Body of pancreas (tissue), 4 donors: ENCODE data around the gene DHRS7. TPM values are rescaled to one million over a fixed set of nuclear protein-coding genes. Genes with fewer than 3 reads are reported as not detected.
A peak's percentile ranks its signal among the peaks of the same experiment; 100 is the strongest.
"Not testable (repeated sequence)": the region's sequence is repeated elsewhere in the genome, so short reads cannot be mapped to it uniquely, and the experiment has no call there.

Experiments
- ATAC-seq: fragments of 150-250 bp; one replicate; pipeline ENCODE4 v1.9.1; 2016
- DNase-seq, 4 donors: peaks; one replicate each; pipeline ENCODE4 v3.0.0-alpha.2; 2019
- H3K27ac ChIP-seq, 4 donors: fragments of 200-600 bp; sonication (generic); 1 replicate in 3 of 4; 2 replicates in 1 of 4; pipeline versions ENCODE4 v1.5.1 to v1.6.1; 2016 to 2019; ENCODE audit warnings: mild to moderate bottlenecking in 1 of 4, mixed read lengths in 1 of 4, moderate library complexity in 1 of 4
- H3K27me3 ChIP-seq, 2 donors: fragments of 200-600 bp; sonication (generic); one replicate each; pipeline ENCODE4 v1.6.0; 2016; ENCODE audit warnings: mild to moderate bottlenecking in 1 of 2
- H3K36me3 ChIP-seq, 2 donors: fragments of 200-600 bp; sonication (generic); replicated peaks in 1 of 2; 2 replicates each; pipeline ENCODE4 v1.5.1; 2016; ENCODE audit warnings: low read depth in 2 of 2; ENCODE audit not compliant: insufficient read depth in 1 of 2
- H3K4me1 ChIP-seq: fragments of 200-600 bp; sonication (generic); one replicate; pipeline ENCODE4 v1.6.0; 2016
- H3K4me3 ChIP-seq, 2 donors: fragments of 200-600 bp; sonication (generic); 1 replicate in 1 of 2; 2 replicates in 1 of 2; pipeline ENCODE4 v1.5.1; 2016 to 2019
- H3K9me3 ChIP-seq, 3 donors: fragments of 200-600 bp; sonication (generic); 1 replicate in 2 of 3; 2 replicates in 1 of 3; pipeline ENCODE4 v1.5.1; 2016
- POLR2A ChIP-seq, 3 donors: fragments of 450-650 bp; IDR thresholded peaks; one replicate each; pipeline ENCODE4 v1.6.1; 2016; ENCODE audit warnings: antibody characterized with exemption in 3 of 3, mild to moderate bottlenecking in 2 of 3
- WGBS, 2 donors: methylation state at CpG; one replicate each; pipeline ENCODE4 v1.1.5; 2017; 5-methylcytosine and 5-hydroxymethylcytosine counted together
- intact Hi-C: fragments of 100-400 bp; cut with DNase I; formaldehyde crosslinking; loops from one replicate; pipeline ENCODE4 v1.15.1; 2023
- total RNA-seq, 2 donors: library from RNA; depleted of rRNA; stranded (reverse); fragments of >200 nt; gene quantifications; one replicate each; pipeline ENCODE4 v1.1.0, GENCODE V29; 2016
- TF ChIP-seq, protein P1 (sequence below), 7 experiments: fragments of 450-650 bp in 4 of 7; fragments of 200-600 bp in 3 of 7; sonication (generic) in 3 of 7; IDR thresholded peaks; one replicate each; pipeline ENCODE4 v1.5.1; 2016 to 2019; ENCODE audit warnings: antibody characterized with exemption in 7 of 7

The DHRS7 gene
- total RNA-seq, 2 donors from 2014 or later: 67.7 to 97.6 TPM

DNA sequence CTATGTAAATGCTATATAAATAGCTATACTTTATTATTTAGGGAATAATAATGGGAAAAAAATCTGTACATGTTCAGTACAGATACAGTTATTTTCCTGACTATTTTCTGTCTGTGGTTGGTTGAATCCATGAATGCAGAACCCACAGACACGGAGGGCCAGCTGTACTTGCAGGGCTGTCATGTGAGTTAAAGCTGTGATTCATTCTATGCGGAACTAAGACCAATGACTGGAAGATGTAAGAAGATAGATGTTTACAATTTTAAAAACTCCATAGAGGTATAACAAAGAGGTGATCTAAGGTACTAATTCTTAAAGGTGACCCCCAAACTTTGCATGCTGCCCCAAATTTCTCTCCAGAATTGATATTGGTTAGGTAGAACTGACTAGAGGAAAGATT, 58.9 kb downstream of the DHRS7 start:
- TF ChIP-seq, protein P1, sequence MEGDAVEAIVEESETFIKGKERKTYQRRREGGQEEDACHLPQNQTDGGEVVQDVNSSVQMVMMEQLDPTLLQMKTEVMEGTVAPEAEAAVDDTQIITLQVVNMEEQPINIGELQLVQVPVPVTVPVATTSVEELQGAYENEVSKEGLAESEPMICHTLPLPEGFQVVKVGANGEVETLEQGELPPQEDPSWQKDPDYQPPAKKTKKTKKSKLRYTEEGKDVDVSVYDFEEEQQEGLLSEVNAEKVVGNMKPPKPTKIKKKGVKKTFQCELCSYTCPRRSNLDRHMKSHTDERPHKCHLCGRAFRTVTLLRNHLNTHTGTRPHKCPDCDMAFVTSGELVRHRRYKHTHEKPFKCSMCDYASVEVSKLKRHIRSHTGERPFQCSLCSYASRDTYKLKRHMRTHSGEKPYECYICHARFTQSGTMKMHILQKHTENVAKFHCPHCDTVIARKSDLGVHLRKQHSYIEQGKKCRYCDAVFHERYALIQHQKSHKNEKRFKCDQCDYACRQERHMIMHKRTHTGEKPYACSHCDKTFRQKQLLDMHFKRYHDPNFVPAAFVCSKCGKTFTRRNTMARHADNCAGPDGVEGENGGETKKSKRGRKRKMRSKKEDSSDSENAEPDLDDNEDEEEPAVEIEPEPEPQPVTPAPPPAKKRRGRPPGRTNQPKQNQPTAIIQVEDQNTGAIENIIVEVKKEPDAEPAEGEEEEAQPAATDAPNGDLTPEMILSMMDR (IDR thresholded peaks at IDR 0.05): no peak
- no peak for TF ChIP-seq POLR2A (IDR thresholded peaks at IDR 0.05)
- Histone ChIP-seq H3K4me3 (no peak overlapping the region), H3K27ac (no peak overlapping the region), H3K9me3 (no peaks in the 10 kb centered on the region), H3K4me1 (no peaks in the 10 kb centered on the region), H3K27me3 (no peaks in the 10 kb centered on the region), H3K36me3 (no peaks in the 10 kb centered on the region)
- DNase-seq (peak in 1 of 4 donors; percentile 28), ATAC-seq (no peak)
- intact Hi-C loops: no loop called here
- WGBS, 2 donors: 72 to 82% methylated on average over 2 of the region's 2 CpGs

DNA sequence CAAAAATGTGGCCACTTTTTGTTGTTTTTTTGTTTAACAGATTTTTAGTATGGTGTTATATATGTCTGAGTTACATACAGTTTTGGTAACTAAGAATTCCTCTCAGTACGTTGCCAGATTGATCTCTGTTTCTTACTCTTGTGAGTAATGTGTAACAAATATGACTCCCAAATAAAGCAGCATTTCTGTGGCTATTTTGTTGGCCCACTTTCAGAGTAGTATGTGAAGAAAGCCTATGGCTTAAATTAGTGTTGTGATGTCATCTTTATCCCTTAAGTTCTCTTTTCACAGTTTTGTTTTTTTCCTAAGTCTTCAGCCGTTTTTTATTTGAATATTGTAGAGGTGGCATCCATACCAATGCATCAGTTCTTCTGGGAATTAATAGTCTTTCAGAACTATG, 62.8 kb downstream of the DHRS7 start:
- no peaks in the 10 kb centered on the region for H3K4me1 ChIP-seq
- DNase-seq (no peak), ATAC-seq (no peak)
- H3K27me3 ChIP-seq: no peaks in the 10 kb centered on the region
- no peak for TF ChIP-seq POLR2A (IDR thresholded peaks at IDR 0.05)
- TF ChIP-seq, protein P1 (IDR thresholded peaks at IDR 0.05): no peak
- no peaks in the 10 kb centered on the region for H3K36me3 ChIP-seq
- WGBS, 2 donors: 42 to 44% methylated on average over 2 of the region's 2 CpGs
- no peak overlapping the region for H3K27ac ChIP-seq
- intact Hi-C loops: no loop called here
- no peaks in the 10 kb centered on the region for H3K9me3 ChIP-seq
- H3K4me3 ChIP-seq: no peak overlapping the region

- intact Hi-C loops: no loop called here
- no peaks in the 10 kb centered on the region for H3K36me3 ChIP-seq
- no peaks in the 10 kb centered on the region for H3K4me1 ChIP-seq
- TF ChIP-seq, protein P1 (IDR thresholded peaks at IDR 0.05): no peak
- TF ChIP-seq POLR2A (IDR thresholded peaks at IDR 0.05): no peak
- ATAC-seq (no peak), DNase-seq (no peak)
- H3K9me3 ChIP-seq: no peaks in the 10 kb centered on the region
- no peaks in the 10 kb centered on the region for H3K27me3 ChIP-seq
- no peak overlapping the region for H3K4me3 ChIP-seq
- no peak overlapping the region for H3K27ac ChIP-seq
- 81 to 88% methylated on average over 1 of the region's 1 CpG for WGBS, 2 donors
Observed at GRCh38 chr14:60101786-60102185, 63.4 kb downstream of the DHRS7 start.

DNA sequence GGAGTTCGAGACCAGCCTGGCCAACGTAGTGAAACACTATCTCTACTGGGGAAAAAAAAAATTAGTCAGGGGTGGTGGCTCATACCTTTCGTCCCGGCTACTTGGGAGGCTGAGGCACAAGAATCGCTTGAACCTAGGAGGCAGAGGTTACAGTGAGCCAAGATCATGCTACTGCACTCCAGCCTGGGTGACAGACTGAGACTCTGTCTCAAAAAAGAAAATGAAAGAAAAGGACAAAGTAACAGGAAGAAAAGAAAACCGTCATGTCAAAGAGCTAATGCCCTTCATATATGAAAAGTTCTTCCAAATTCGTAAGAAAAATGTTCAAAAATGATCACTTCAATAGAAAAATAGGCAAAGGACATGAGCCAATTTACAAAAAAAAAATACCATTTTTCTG, 65.3 kb downstream of the DHRS7 start:
- H3K4me3 ChIP-seq, intact Hi-C loops, H3K27ac ChIP-seq, H3K4me1 ChIP-seq, ATAC-seq, DNase-seq, H3K9me3 ChIP-seq, H3K27me3 ChIP-seq, H3K36me3 ChIP-seq: not testable (repeated sequence)
- 96% methylated on average over 7 of the region's 7 CpGs for WGBS, 2 donors

DNA sequence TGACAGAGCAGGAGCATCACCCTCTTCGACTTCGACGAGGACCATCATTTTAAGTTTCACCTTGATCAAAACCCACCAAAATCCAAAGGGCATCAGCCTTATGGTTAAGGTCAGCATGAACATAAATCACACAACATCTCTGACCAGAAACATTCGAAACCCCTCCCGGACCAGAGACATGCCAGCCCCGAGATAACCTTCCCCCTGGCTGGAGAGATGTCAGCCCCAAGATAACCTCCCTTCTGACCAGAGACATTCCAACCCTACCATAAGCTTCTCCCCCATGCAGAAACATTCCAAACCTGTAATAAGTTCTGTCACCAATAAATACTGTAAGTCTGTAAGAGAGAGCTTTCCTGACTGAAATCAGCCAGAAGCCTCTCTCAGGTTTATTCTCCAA, 67.2 kb downstream of the DHRS7 start:
- H3K9me3 ChIP-seq: no peaks in the 10 kb centered on the region
- intact Hi-C loops: no loop called here
- no peak for ATAC-seq
- H3K27ac ChIP-seq: no peak overlapping the region
- no peak for DNase-seq
- H3K36me3 ChIP-seq: no peaks in the 10 kb centered on the region
- TF ChIP-seq, protein P1 (IDR thresholded peaks at IDR 0.05): no peak
- no peak for TF ChIP-seq POLR2A (IDR thresholded peaks at IDR 0.05)
- 88 to 92% methylated on average over 6 of the region's 6 CpGs for WGBS, 2 donors
- H3K4me3 ChIP-seq: no peak overlapping the region
- H3K27me3 ChIP-seq: no peaks in the 10 kb centered on the region
- H3K4me1 ChIP-seq: peaks cover 21% of the 10 kb centered on the region
